GM19351 (cell line): ENCODE measurements around the gene FAU.
A peak's percentile ranks its signal among the peaks of the same experiment; 100 is the strongest.

Experiments used
- ATAC-seq: cut with Tn5 transposase; IDR thresholded peaks from one replicate; pipeline ENCODE4 v1.9.1; 2021; ENCODE audit warnings: mild to moderate bottlenecking, moderate library complexity; ENCODE audit not compliant: unreplicated experiment

The FAU gene

DNA sequence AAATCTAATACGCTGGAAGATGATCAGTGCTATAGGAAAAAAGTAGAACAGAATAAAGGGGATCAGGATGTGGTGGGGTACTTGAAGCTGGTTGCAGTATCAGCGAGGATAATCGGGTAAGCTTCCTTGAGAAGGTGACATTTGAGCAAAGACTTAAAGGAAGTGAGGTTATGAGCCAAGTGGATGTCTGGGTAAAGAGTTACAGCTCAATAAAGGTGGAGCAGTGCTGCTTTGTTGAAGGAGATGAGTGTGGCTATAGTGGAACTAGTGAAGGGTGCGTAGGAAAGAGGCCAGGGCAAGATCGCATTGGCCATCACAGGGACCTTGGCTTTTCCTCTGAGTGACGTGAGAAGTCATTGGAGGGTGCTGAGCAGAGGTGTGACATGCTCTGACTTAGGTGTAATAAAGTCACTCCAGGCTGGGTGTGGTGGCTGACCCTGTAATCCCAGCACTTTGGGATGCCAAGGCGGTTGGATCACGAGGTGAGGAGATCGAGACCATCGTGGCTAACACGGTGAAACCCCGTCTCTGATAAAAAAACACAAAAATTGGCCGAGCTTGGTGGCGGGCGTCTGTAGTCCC, 14.7 kb upstream of the FAU start:
- ATAC-seq: no peak

- no peak for ATAC-seq
Observed at GRCh38 chr11:65135633-65136145, 13.8 kb upstream of the FAU start.

DNA sequence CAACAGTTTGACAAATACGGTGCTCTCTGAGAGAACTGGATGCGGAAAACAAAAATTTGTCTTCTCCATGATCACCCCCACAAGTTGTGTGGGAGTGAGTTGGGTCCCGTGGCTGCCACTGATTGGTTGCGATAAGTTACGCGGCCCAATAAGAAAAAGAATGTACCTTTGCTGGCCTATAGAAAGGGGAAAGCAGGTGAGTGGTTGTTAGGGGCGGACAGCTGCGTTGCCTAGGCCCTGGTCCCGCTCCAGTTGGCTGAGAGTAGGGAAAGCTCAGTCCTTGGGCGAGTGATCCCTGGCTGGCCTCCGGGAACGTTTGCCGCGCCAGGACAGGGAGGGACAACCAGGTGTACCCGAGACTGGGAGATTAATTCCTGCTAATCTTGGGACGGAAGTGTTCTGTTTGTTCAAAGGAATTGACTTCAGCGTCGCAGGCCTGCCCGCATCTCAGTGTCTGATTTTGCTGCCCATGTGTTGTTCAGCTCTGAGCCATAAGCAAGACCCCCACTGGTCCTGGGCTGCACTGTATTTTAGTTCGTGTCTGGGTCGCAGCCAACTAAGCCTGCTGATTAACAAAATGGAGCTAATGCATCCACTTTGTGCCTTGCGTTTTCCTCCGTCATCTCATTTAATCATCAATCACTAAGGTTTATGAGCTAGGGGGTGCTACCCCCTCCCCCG, 13.2 kb upstream of the FAU start:
- ATAC-seq: peak; percentile 72

DNA sequence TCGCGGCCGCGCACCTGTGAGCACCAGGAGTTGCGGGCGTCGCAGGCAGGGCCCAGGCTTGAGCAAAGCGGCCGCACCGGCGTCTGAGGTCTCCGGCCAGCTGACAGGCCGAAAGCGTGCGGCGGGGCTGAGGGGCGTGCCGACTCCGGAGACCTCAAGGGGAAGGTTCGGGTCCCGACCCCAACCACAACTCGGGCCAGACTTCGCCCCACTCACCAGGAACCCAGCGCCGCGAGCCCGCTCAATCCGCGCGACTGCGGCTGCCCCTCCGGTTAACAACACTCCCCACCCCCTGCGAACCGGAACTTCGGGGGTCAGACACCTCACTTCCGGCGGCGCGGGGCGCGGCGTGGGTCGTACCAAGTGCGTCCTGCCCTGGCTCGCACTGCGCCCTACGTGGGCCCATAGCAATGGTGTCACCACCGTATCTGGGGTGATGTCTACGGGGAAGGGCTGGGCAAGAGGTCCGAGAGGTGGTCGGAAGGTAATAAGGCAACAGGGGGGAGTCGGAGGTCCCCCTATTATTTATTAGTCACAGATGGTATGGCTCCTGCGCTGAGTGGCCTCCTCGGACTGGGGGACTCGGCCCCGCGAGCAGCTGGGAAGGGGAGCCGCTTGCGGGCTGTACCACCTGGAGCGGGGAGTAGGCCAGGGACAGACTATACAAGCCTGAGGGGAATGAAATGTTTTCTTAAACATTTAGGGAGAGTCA, 12.5 kb upstream of the FAU start, which contains the start of gene SYVN1:
SYVN1 (minus strand) TSS at position 280 of the 712 bp plus-strand sequence. CDS start 918 bp downstream, outside the sequence.
- peak; percentile 56 for ATAC-seq

DNA sequence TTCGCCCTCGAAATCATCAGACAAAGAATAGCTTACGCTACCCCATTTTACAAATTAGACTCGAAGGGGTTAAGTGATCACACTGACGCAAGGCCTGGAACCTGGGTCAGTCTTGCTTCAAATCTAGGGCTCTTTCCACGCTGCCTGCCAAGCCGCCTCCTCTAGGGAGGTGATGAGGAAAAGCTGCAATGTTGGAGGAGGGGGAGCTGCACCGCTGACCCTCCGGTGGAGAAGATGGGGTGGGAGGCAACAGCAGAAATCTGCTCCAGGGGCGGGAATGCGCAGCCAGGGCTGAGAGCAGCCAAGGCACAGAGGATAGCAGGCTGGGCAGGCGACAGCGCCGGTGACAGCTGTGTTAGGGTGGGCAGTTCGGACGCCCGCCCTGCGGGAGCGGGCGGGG, 11.8 kb upstream of the FAU start:
- no peak for ATAC-seq

DNA sequence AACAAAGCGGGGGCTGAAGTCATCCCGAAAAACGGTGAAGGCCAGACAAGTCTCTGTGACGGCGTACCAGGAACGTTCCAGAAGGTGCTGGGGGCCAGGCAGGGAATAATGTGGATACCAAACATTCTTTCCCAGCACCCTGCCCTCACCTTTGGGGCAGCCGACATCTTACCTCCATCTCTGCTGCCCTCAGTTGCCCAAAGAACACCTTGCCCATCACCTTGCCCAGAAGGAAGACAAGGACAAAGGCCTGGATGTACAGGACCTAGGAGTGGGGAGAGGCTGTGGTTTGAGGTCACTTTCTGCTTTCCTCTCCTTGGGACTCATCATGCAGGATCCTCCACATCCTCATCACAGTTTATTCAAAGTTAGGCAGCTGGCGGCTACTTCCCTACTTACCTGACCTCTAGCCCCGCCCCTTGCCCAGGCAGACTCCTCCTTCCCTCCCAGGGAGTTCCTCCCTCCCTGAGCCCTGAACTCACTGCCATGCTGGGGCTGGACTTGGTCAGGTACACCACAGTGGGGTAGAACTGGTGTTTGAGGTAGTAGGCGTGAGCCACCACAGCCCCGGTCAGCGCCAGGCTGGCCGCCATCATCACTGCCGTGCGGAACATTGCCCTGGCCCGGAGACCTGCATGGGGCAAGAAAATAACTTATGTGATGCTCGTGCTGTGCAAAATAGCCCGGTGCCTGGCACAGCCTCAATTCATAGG, 11.2 kb upstream of the FAU start:
- no peak for ATAC-seq

DNA sequence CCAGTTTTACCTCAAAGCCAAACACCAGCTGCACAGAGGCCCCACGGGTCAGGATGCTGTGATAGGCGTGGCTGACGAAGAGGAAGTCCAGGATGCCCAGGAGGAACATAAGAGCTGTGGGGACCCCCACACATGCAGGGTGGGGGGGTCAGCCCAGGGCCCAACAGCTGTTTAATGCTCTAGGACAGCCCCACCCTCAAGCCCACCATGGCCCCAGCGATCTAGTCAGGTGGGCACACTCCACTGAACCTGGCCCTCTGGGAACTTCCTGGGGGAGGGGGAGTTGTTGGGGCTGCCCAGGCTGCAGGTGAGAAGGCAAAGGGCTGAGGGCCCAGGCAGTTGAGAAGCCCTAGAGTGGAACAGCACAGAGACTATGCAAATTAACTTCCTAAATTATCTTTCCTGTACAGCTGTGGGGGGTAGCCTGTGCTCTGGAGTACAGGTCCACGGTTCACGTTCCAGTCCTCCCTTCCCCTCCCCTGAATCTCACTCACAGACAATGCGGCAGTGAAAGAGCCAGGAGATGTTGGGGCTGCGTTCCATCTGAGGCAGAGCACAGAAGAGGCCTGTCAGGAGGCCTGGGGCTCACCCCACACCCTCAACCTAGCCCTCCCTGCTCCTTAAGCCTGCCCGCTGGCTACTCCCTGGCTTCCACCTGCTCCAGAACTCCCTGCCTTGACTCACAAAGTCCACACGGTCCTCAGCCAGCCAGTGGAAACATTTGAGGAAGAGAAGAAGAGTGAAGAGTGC, 10.5 kb upstream of the FAU start:
- ATAC-seq: peak; percentile 30

DNA sequence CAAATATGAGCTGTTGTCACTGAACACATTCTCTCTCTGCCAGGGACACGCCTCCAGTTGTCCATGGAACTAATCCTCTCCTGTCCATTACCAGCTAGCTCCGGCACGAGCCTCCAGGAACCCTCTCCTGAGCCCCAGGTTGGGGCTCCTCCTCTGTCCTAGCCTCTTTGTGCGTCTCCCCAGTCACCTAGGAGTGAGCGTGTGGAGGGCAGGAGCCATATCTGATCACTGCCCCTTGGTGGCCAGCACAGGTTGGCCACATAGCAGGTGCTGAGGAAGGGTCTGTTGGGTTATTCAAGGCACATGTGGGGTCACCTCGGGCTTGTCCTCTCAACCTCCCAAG, 9.9 kb upstream of the FAU start:
- ATAC-seq: no peak

GRCh38 chr11:65131417-65131776, 9.5 kb upstream of the FAU start:
- no peak for ATAC-seq

DNA sequence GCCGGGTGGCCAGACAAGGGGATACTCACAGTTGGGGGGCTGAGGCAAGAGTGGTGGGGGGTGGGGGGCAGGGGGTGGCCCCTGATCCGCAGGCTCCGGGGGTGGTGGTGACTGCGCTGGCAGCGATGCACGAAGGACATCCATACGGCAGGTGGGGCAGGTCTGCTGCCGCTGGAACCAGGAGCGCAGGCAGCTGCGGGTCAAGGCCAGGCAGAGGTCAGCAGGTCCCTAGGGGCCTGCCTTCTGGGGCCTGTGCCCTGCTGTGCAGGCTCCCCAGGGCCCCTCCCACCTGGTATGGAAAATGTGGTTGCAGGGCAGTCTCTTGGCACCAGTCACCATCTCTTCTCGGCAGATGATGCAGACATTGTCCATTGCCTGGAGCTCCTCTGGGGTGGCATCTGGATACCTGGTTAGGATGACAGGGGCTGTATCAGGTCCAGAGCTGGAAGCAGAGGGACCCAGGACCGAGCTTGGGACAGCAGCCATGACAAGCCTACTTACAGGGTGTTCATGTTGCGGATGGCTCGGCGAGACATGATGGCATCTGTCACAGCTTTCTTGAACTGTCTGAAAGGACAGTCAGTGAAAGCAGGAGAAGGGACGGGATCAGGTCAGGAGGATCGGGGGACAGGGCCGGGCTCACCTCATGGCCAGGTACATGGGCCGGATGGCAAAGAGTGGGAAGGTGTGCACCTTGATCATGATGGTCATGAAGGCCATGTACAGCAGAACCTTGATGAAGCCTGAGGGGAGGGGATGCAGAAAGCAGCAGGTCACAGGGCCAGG, 8.9 kb upstream of the FAU start:
- ATAC-seq: no peak

DNA sequence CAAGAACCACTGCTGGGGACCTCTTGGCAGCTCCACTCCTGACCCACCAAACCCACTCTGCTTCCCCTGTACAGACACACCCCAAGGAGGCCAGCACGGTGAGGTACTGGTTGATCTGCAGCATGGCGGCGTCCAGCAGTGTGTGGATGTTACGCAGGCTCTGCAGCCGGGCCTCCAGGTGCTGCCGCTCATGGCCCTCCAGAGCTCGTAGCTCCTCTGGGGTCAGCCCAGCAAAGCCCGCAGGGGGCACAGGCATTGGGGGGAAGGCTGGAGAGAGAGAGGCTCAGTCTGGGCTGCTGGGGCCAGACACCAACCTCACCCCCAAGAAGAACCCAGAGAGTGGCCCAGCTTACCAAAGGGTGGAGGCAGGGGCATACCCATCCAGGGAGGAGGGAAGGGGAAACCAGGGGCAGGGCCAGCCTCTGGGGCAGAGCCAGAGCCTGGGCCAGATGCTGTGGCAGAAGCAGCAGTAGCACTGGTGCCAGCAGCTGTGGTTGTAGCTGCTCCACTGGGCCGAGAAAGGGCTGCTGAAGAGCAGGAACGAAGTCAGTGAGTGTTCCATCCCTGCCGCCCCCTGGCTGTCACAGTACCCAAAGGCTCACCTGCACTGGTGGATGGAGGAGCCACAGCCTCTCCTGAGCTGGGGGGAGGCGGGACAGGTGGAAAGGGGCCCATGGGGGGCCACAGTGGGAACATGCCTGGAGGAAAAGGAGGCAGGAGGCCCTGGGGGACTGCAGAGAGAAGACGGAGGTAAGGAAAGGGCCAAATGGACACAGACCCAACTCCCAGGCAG, 7.9 kb upstream of the FAU start:
- ATAC-seq: no peak

GRCh38 chr11:65128182-65129145, 6.5 kb upstream of the FAU start:
- no peak for ATAC-seq

GRCh38 chr11:65127473-65128181, 5.7 kb upstream of the FAU start:
- no peak for ATAC-seq

GRCh38 chr11:65126624-65127274, 4.8 kb upstream of the FAU start:
- ATAC-seq: no peak

GRCh38 chr11:65125197-65126056, 3.5 kb upstream of the FAU start:
- no peak for ATAC-seq
